ENCODE data around the gene RNF182.
A peak's percentile ranks its signal among the peaks of the same experiment; 100 is the strongest.
"Not testable (repeated sequence)": the region's sequence is repeated elsewhere in the genome, so short reads cannot be mapped to it uniquely, and the experiment has no call there.

RNF182 gene, protein sequence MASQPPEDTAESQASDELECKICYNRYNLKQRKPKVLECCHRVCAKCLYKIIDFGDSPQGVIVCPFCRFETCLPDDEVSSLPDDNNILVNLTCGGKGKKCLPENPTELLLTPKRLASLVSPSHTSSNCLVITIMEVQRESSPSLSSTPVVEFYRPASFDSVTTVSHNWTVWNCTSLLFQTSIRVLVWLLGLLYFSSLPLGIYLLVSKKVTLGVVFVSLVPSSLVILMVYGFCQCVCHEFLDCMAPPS

DNA sequence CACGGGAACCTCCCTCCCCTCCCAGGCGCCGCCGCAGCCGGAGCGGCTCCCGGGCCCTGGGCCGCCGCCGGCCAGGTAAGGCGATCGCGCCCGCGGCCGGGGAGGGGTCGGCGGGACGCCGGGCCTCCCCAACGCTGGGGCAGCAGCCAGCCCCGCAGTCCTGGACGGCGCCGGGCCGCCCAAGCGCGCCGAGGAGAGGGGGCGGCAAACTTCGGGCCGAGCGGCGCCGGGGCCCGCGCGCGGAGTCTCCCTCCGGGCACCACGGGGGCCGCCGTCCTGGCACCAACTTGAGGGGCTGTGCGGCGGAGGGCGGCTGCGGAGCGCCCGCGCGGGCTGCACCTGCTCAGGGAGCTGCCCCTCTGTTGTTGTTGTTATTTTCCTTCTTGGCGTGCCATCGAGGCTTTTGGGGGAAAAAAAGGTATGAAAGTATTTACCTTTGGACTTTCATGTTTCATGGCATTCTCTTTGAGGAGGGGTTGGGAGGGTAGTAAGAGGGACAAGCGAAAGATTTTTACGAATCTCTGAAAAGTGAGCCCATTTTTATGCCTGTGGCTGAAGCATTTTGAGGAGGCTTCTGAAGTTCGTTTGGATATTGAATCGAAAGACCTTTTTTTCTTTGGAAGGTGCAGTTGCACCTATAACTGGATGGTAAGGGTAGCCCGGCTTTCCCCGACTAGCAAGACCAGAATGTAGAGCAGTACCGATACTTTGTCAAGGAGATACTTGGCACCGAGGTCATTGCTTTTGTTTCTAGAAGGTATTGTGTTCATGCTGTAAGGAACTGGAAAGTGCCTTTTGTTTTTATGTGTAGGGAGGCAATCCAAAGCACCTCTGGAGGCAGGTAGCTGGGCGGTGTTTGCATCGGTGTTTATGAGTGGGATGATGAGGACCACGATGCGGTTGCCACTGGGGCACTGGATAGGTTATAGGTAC lies at the start of gene RNF182:
Gene RNF182, plus strand, starts transcription at position 4 of the 933 bp plus-strand sequence. CDS start 52,168 bp downstream, outside the sequence.
- Histone ChIP-seq H3K4me3 (ENCODE audit: low read length) (peak within 1 kb of the TSS; percentile 19; the same call in 1 of the 2 replicates), H3K9me3 (ENCODE audit: control insufficient read depth, insufficient read depth, low read length) (no peaks in the 10 kb centered on the region), H3K36me3 (ENCODE audit: control insufficient read depth, low read length) (no peaks in the 10 kb centered on the region), H3K9me2 (replicated peaks; ENCODE audit: control insufficient read depth, low read length) (no peaks in the 10 kb centered on the region), H3K27ac (ENCODE audit: low read depth, low read length) (no peak within 1 kb of the TSS), H3K4me2 (ENCODE audit: low read length) (peak within 1 kb of the TSS; percentile 32), H3K79me2 (ENCODE audit: control insufficient read depth, low read length) (no peaks in the 10 kb centered on the region), H4K20me1 (ENCODE audit: control insufficient read depth, insufficient read depth, low read depth, low read length) (no peaks in the 10 kb centered on the region), H3F3A (ENCODE audit: control insufficient read depth, insufficient read depth) (no peaks in the 10 kb centered on the region), H3K27me3 (ENCODE audit: control insufficient read depth, low read length) (peaks cover 63% of the 10 kb centered on the region), H3K4me1 (ENCODE audit: control insufficient read depth, low read length) (no peaks in the 10 kb centered on the region)
- TF ChIP-seq EZH2phosphoT487 (IDR thresholded peaks at IDR 0.05; ENCODE audit: borderline replicate concordance, low read length) = peak; percentile 95; the same call in 1 of the 2 replicates
- TF ChIP-seq, protein P1, sequence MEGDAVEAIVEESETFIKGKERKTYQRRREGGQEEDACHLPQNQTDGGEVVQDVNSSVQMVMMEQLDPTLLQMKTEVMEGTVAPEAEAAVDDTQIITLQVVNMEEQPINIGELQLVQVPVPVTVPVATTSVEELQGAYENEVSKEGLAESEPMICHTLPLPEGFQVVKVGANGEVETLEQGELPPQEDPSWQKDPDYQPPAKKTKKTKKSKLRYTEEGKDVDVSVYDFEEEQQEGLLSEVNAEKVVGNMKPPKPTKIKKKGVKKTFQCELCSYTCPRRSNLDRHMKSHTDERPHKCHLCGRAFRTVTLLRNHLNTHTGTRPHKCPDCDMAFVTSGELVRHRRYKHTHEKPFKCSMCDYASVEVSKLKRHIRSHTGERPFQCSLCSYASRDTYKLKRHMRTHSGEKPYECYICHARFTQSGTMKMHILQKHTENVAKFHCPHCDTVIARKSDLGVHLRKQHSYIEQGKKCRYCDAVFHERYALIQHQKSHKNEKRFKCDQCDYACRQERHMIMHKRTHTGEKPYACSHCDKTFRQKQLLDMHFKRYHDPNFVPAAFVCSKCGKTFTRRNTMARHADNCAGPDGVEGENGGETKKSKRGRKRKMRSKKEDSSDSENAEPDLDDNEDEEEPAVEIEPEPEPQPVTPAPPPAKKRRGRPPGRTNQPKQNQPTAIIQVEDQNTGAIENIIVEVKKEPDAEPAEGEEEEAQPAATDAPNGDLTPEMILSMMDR (IDR thresholded peaks at IDR 0.05; ENCODE audit: low read depth, low read length, poor library complexity, severe bottlenecking) = no peak

DNA sequence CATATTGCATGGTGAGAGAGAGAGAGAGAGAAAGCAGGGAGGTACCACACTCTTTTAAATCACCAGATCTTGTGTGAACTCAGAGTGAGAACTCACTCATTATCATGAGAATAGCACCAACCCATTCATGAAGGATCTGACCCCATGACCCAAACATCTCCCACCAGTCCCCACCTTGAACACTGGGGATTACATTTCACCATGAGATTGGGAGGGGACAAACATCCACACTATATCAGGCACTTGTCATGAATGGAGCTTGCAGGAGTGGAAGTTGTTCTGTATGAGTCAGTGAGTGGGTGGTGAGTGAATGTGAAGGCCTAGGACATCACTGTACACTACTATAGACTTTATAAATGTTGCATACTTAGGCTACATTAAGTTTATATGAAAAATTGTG lies 47.7 kb upstream of the RNF182 start:
- TF ChIP-seq EZH2phosphoT487 (IDR thresholded peaks at IDR 0.05; ENCODE audit: borderline replicate concordance, low read length) = no peak
- TF ChIP-seq, protein P1 (IDR thresholded peaks at IDR 0.05; ENCODE audit: low read depth, low read length, poor library complexity, severe bottlenecking) = no peak
- Histone ChIP-seq H3F3A (ENCODE audit: control insufficient read depth, insufficient read depth) (no peaks in the 10 kb centered on the region), H3K4me2 (ENCODE audit: low read length) (no peak overlapping the region), H3K9me3 (ENCODE audit: control insufficient read depth, insufficient read depth, low read length) (no peaks in the 10 kb centered on the region), H3K36me3 (ENCODE audit: control insufficient read depth, low read length) (no peaks in the 10 kb centered on the region), H3K27me3 (ENCODE audit: control insufficient read depth, low read length) (no peaks in the 10 kb centered on the region), H3K4me1 (ENCODE audit: control insufficient read depth, low read length) (peaks cover 14% of the 10 kb centered on the region), H3K27ac (ENCODE audit: low read depth, low read length) (no peak overlapping the region), H3K79me2 (ENCODE audit: control insufficient read depth, low read length) (no peaks in the 10 kb centered on the region), H4K20me1 (ENCODE audit: control insufficient read depth, insufficient read depth, low read depth, low read length) (no peaks in the 10 kb centered on the region), H3K4me3 (ENCODE audit: low read length) (no peak overlapping the region), H3K9me2 (replicated peaks; ENCODE audit: control insufficient read depth, low read length) (no peaks in the 10 kb centered on the region)

DNA sequence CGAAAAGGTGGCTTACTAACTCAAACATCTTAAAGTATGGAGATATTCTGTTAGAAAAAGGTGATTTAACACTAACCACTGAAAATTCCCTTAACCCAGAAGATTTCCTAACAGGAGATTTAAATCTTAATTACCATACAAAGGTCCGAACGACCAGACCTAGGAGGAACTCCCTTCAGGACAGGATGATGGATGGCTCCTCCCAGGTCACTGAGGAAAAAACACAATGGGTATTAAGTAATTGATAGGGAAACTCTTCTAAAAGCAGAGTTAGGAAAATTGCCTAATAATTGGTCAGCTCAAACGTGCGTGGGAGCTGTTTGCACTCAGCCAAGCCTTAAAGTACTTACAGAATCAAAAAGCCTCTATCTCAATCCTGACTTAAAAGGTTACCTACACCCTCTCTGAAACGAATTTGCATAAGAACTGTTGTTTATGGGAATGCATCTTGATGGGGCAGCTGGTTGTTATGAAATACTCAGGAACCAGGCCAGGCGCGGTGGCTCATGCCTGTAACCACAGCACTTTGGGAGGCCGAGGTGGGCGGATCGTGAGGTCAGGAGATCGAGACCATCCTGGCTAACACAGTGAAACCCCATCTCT lies 44.6 kb upstream of the RNF182 start:
- H3K79me2 ChIP-seq (ENCODE audit: control insufficient read depth, low read length); H3K36me3 ChIP-seq (ENCODE audit: control insufficient read depth, low read length); H3K9me2 ChIP-seq (replicated peaks; ENCODE audit: control insufficient read depth, low read length); H3K27ac ChIP-seq (ENCODE audit: low read depth, low read length); H3K4me1 ChIP-seq (ENCODE audit: control insufficient read depth, low read length); H3K27me3 ChIP-seq (ENCODE audit: control insufficient read depth, low read length); H3K4me3 ChIP-seq (ENCODE audit: low read length); H3K9me3 ChIP-seq (ENCODE audit: control insufficient read depth, insufficient read depth, low read length); H3F3A ChIP-seq (ENCODE audit: control insufficient read depth, insufficient read depth); H4K20me1 ChIP-seq (ENCODE audit: control insufficient read depth, insufficient read depth, low read depth, low read length); H3K4me2 ChIP-seq (ENCODE audit: low read length): not testable (repeated sequence)

All from DOHH2 (cell line).